GM19043 (cell line): Measurements from ENCODE around the gene ZNF331.

Experiments used
- ATAC-seq: cut with Tn5 transposase; IDR thresholded peaks from one replicate; pipeline ENCODE4 v1.9.1; 2021; ENCODE audit warnings: low read depth; ENCODE audit not compliant: unreplicated experiment

ZNF331 gene

DNA sequence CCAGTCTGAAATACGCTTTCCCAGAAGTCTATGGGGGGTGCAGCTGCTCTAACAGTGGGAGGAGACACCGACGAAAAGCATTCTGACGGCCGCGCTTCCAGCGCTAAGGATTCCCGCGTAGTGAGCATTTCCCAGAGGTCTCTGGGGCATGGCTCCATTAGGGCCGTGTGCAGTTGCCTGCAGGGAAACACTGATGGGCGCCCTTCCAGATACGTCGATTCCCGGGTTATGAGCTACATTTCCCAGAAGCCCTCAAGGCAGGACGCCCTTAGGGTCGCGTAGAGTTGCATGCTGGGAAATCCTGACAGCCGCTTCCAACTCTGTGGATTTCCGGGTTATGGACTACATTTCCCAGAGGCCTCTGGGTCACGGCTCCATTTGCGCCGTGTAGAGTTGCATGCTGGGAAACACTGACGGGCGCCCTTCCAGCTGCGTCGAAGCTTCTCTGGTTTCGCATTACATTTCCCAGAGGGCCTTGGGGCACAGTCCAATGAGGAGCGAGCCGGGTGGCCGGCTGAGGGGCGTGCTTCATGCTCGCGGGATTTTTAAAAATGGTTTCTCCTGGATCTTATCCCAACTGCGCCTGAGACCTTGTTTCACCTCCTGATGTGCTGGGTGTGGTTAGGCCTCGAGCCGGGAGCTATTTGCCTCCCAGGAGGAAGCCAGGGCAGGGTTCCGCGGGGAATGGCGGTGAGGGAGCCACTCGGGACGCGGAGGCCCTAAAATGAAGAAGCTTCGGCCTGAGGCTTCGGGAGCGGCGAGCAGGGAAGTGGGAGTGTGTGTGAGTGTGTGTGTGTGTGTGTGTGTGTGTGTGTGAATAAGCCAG is 17.2 kb upstream of the ZNF331 start:
- peak; percentile 95 for ATAC-seq

GRCh38 chr19:53521373-53522202 is 16.4 kb upstream of the ZNF331 start:
- ATAC-seq, result no peak

GRCh38 chr19:53525922-53526321 is 12.0 kb upstream of the ZNF331 start:
- ATAC-seq, result no peak

- ATAC-seq, result no peak
Observed at GRCh38 chr19:53530622-53531021, 7.3 kb upstream of the ZNF331 start.

DNA sequence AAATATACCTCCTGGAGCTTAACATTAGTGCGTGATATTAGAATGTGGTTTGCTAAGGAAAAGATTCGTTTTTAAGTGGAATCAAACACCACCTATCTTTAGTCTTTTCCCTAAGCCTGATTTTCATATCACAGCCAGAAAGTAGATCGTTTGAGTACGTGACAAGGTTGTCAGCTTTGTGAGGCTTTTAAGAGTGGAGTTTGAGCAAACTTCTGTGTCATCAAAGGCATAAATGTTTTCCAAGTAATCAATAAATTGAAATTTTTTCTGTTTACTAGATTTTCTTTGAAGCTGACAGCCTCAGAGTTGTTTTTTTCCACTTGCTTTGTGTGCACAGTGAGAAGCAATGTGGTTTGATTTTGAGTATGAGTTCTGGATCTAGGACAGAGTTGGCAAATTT is 6.5 kb upstream of the ZNF331 start:
- no peak for ATAC-seq

GRCh38 chr19:53532362-53532761 is 5.6 kb upstream of the ZNF331 start:
- ATAC-seq, result no peak

DNA sequence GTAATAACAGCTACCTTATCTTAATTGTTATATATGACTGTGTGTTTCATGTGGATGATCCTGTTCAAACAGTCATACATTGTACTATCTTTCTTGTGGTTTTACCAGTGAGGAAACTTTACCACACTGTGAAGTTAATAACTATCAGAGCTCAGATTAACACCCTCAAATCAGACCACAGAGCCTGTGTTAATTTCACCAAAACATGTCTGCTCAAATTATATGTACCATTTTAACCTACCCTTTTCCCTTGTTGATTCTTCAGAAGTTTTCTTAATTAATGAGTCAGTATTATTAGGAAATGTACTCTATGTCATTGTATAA is 1.8 kb upstream of the ZNF331 start:
- ATAC-seq, result no peak

- ATAC-seq, result no peak
Observed at GRCh38 chr19:53537121-53537520, 824 bp upstream of the ZNF331 start.

GRCh38 chr19:53538378-53539109 is 599 bp downstream of the ZNF331 start:
- ATAC-seq, result no peak

DNA sequence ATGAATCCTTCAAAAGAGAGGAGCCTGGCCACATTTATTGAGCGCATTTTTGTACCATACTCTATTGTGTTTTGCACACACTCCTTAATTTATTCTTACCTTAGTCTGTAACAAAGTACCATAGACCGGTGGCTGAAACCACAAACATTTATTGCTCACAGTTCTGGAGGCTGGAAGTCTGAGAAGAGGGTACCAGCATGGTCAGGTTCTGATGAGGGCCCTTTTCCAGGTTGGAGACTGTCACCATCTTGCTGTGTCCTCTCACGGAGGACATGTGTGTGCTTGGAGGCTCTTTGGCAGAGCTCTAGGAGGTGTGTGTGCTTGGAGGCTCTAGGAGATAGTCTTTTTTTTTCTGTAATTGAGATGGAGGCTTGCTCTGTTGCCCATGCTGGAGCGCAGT is 2.1 kb downstream of the ZNF331 start:
- ATAC-seq, result no peak

- no peak for ATAC-seq
Observed at GRCh38 chr19:53541971-53542370, 4.0 kb downstream of the ZNF331 start.

DNA sequence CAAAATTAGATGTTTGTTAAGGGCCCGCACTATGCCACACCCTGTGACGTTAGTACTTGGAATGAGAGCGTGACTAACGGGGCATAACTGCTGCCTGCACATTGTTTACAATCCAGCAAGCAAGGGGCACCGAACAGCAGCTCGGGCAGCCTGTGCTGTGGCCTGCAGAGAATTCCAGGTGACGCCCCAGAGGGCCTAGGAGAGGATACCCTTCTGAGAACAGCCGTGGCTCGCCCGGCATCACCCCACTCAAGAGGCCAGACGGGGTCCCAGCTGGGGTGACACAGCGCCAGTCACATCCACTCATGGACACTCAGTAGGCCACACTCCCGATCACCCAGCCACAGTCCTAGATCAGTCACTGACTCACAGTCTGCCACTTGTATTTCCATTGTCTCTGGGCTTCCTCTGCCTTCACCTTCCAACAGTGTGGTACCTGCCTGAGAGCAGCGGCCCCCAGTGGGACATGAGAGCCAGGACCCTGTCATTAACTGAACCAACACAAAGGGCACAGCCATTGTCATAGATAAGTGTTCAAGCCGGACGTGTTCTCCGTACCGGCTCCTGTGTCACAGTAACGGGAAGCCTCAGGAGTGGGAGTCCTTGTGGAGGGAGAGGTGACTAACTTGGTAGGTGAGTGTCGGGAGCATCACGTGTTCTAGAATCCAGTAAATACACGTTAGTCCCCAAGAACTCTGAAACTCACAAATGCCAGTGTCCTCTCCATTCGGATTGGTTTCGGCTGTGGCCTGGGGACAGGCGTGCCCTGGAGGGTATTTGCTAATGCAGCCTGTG is 7.5 kb downstream of the ZNF331 start:
- ATAC-seq, result no peak

DNA sequence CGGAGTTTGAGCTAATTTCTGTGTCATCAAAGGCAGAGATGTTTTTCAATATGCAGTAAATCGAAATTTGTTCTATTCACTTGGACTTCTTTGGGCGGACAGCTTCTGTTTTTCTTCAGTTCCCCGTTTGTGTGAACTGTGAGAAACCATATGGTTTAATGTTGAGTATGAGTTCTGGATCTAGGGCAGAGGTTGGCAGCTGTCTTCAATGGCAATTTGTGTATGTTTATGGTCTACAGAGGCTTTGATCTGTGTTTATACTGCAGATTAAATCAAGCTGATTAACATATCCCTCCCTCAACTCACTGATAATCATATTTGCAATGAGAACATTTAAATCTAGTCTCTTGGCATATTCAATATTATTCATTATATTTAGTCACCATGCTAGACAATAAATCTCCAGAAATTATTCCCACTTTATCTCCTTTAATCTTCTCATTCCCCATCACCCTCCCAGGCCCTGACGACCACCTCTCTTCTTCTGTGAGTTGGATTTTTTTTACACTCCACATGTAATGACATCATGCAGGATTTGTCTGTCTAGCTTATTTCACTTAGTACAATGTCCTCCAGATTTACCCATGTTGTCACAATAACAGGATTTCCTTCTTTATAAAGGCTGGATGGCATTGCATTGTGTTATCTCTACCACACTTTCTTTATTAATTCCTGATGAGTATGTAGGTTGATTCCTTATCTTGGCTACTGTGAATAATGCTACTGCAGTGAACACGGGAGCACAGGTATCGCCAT is 9.0 kb downstream of the ZNF331 start:
- ATAC-seq, result no peak

- ATAC-seq, result no peak
Observed at GRCh38 chr19:53549340-53549739, 11.4 kb downstream of the ZNF331 start.

DNA sequence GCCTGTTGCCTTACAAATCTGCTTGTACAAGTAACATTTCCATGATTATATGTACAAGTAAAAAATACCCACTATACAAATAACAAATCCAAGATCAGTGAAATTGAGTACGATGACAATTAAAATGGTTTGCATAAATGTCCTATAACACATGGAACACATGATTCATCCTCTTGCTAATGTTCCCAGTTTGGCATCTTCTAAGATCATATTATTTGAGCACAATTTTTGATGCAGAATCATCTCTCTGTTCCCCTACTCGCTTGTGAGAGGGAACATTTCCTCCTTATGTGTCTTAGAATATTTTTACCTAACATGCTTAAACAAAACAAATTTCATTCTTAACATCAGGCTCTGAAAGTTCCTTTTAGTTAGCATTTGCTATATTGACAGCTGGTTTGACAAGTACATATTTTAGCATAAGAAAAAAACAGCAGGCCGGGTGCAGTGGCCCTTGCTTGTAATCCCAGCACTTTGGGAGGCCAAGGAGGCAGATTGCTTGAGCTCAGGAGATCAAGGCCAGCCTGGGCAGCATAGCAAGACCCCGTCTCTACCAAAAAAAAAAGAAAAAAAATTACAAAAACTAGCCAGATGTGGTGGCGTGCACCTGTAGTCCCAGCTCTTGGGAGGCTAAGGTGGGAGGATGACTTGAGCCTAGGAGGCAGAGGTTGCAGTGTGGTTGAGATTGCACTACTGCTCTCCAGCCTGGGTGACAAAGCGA is 14.2 kb downstream of the ZNF331 start:
- no peak for ATAC-seq

DNA sequence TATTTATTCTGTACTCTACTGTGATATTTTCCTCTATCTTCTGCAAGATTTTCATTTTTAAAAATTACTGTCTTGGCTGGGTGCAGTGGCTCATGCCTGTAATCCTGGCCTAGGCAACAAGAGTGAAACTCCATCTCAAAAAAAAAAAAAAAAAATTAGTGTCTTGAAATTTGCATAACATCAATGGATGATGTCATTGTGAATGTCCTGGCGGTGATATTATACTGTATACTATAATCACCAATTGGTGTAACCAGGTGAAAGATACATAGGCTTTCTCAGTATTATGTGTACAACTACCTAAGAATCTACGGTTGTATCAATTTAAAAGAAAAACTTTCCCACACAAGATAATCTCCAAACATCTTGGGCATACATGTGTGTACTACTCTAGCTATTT is 15.2 kb downstream of the ZNF331 start:
- no peak for ATAC-seq

GRCh38 chr19:53553865-53554791 is 16.2 kb downstream of the ZNF331 start:
- ATAC-seq, result no peak

- no peak for ATAC-seq
Observed at GRCh38 chr19:53554804-53555203, 16.9 kb downstream of the ZNF331 start.
